Heart right ventricle (tissue), 16 donors: ENCODE results near the gene PCBP3. TPM values are rescaled to one million over a fixed set of nuclear protein-coding genes. Genes with fewer than 3 reads are reported as not detected.
"Not testable (repeated sequence)": the region's sequence is repeated elsewhere in the genome, so short reads cannot be mapped to it uniquely, and the experiment has no call there.

ENCODE experiments used
- ATAC-seq, 8 donors: fragments of 200-7000 bp; cut with Tn5 transposase; one replicate each; pipeline ENCODE4 v1.9.1; 2020; ENCODE audit warnings: mild to moderate bottlenecking in 8 of 8, moderate library complexity in 8 of 8, moderate number of reproducible peaks in 1 of 8
- DNase-seq, 2 donors: peaks; one replicate each; pipeline ENCODE4 v3.0.0-alpha.2; 2020
- H3K27ac ChIP-seq, 10 donors: fragments of 200-600 bp; sonication (generic) in 2 of 10; one replicate each; pipeline versions ENCODE4 v1.5.0 to v1.8.0; 2020 to 2022; ENCODE audit warnings: mild to moderate bottlenecking in 3 of 10
- H3K27me3 ChIP-seq, 7 donors: fragments of 200-600 bp; one replicate each; pipeline ENCODE4 v1.8.0; 2021 to 2022; ENCODE audit warnings: mild to moderate bottlenecking in 2 of 7
- H3K36me3 ChIP-seq, 9 donors: fragments of 200-600 bp; sonication (generic) in 1 of 9; one replicate each; pipeline versions ENCODE4 v1.5.0 to v1.8.0; 2020 to 2022; ENCODE audit warnings: mild to moderate bottlenecking in 2 of 9
- H3K4me1 ChIP-seq, 9 donors: fragments of 200-600 bp; sonication (generic) in 1 of 9; one replicate each; pipeline versions ENCODE4 v1.5.0 to v1.8.0; 2020 to 2022; ENCODE audit warnings: mild to moderate bottlenecking in 4 of 9
- H3K4me3 ChIP-seq, 10 donors: fragments of 200-600 bp; sonication (generic) in 2 of 10; one replicate each; pipeline versions ENCODE4 v1.5.0 to v1.8.0; 2020 to 2022; ENCODE audit warnings: mild to moderate bottlenecking in 7 of 10, moderate library complexity in 2 of 10
- H3K9me3 ChIP-seq, 11 donors: fragments of 200-600 bp in 10 of 11; sonication (generic) in 2 of 11; one replicate each; pipeline versions ENCODE4 v1.5.0 to v1.8.0; 2013 to 2022; ENCODE audit warnings: mild to moderate bottlenecking in 2 of 11, control low read depth in 1 of 11, moderate library complexity in 1 of 11
- WGBS, 2 donors: extraction: QIAGEN DNeasy Blood & Tissue Kit; methylation state at CpG; one replicate each; pipeline ENCODE4 v1.1.7; 2013; ENCODE audit warnings: inconsistent platforms in 1 of 2; 5-methylcytosine and 5-hydroxymethylcytosine counted together
- intact Hi-C, 10 donors: fragments of 100-400 bp; cut with DNase I; formaldehyde crosslinking; loops; one replicate each; pipeline versions ENCODE4 v1.11.1 to v1.14.2; 2022
- polyA plus RNA-seq, 2 donors: library from polyadenylated mRNA; stranded (reverse); fragments of 200-250 nt; gene quantifications; one replicate each; pipeline ENCODE4 v1.2.3, GENCODE V29; 2013
- total RNA-seq, 10 donors: library from RNA; stranded (reverse); fragmentation: NEBNext Ultra II Directional in 3 of 10; extraction: Animal tissue kit (Norgen Biotek cat#: 25700) in 3 of 10; gene quantifications; one replicate each; pipeline versions ENCODE4 v1.2.1 to v1.2.4, GENCODE V29; 2021 to 2023
- TF ChIP-seq, protein P1 (sequence below), 9 donors: fragments of 200-600 bp; sonication (generic) in 2 of 9; IDR thresholded peaks; one replicate each; pipeline versions ENCODE4 v1.5.0 to v1.8.0; 2021 to 2022; ENCODE audit warnings: antibody characterized with exemption in 9 of 9, mild to moderate bottlenecking in 5 of 9, moderate library complexity in 1 of 9
- donor health status: Arrhythmogenic right ventricular cardiomyopathy.
- donor health status: ischemic (EF 13 %, LVEDD 7.1; RV severe dilation, severe dysfunction).
- donor health status: healthy with polysubstance abuse.
- donor health status: DM: no; HTN: yes; CAD: no.
- donor health status: DM: no; HTN: no; CAD: no.
- donor health status: ischemic (EF 25% LVEDD 6.9; RV normal size, moderate dysfunction).
- donor health status: ischemic (EF 25% LVEDD 5.7; RV mildly dilated, moderate dysfunction).
- donor health status: healthy.
- donor health status: DM: yes; HTN: yes; CAD: no.
- donor health status: Ischemic cardiomyopathy.
- donor health status: ischemic (EF 35%, LVEDD 5.7; RV mildly dilated, moderate dysfunction).
- donor health status: nonischemic (EF 11% LVEDD 7.7; RV severe dilation, severe dysfunction).
- donor health status: DM: yes; HTN: yes; CAD: no.
- donor health status: PGD.
- donor health status: ischemic (EF 29% LVEDD 5.4; RV normal size, mild dysfunction).
- donor health status: nonischemic (EF 23%, LVEDD 6.1; RV moderate dilation, normal function).

Gene PCBP3
- total and polyA plus RNA-seq, 12 donors, result 0.25 to 11.3 (median 1.2) TPM

- Histone ChIP-seq H3K9me3 (peaks cover 0 to 12% (median 0%) of the 10 kb centered on the region in 11 donors), H3K4me3 (no peak overlapping the region), H3K27me3 (peaks cover 0 to 9% (median 0%) of the 10 kb centered on the region in 7 donors), H3K36me3 (no peaks in the 10 kb centered on the region), H3K4me1 (no peaks in the 10 kb centered on the region), H3K27ac (no peak overlapping the region)
- TF ChIP-seq, protein P1, sequence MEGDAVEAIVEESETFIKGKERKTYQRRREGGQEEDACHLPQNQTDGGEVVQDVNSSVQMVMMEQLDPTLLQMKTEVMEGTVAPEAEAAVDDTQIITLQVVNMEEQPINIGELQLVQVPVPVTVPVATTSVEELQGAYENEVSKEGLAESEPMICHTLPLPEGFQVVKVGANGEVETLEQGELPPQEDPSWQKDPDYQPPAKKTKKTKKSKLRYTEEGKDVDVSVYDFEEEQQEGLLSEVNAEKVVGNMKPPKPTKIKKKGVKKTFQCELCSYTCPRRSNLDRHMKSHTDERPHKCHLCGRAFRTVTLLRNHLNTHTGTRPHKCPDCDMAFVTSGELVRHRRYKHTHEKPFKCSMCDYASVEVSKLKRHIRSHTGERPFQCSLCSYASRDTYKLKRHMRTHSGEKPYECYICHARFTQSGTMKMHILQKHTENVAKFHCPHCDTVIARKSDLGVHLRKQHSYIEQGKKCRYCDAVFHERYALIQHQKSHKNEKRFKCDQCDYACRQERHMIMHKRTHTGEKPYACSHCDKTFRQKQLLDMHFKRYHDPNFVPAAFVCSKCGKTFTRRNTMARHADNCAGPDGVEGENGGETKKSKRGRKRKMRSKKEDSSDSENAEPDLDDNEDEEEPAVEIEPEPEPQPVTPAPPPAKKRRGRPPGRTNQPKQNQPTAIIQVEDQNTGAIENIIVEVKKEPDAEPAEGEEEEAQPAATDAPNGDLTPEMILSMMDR (IDR thresholded peaks at IDR 0.05), result no peak
- intact Hi-C loops, result loop anchor here in 1 of 10 donors (10.0 kb wide), 1 partner anchor 356 kb away; no protein-coding TSS in a partner anchor
- 67 to 77% methylated on average over 5 of the region's 5 CpGs for WGBS, 2 donors
- ATAC-seq (no peak), DNase-seq (no peak)
Observed at GRCh38 chr21:45811136-45811535, 167.6 kb downstream of the PCBP3 start.

DNA sequence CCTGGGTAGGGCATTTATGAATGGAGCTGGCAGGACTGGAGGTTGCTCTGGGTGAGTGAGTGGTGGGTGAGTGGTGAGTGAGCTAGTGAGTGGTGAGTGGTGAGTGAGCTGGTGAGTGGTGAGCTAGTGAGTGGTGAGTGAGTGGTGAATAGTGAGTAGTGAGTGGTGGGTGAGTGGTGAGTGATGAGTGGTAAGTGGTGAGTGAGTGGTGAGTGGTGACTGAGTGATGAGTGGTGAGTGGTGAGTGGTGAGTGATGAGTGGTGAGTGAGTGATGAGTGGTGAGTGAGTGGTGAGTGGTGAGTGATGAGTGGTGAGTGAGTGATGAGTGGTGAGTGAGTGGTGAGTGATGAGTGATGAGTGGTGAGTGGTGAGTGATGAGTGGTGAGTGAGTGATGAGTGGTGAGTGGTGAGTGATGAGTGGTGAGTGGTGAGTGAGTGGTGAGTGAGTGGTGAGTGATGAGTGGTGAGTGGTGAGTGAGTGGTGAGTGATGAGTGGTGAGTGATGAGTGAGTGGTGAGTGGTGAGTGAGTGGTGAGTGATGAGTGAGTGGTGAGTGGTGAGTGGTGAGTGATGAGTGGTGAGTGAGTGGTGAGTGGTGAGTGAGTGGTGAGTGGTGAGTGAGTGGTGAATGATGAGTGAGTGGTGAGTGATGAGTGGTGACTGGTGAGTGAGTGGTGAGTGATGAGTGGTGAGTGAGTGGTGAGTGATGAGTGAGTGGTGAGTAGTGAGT is 170.8 kb downstream of the PCBP3 start:
- intact Hi-C loops, result loop anchor here in 1 of 10 donors (10.0 kb wide), 1 partner anchor 360 kb away; no protein-coding TSS in a partner anchor
- not testable (repeated sequence) for H3K27me3 ChIP-seq, ATAC-seq, H3K9me3 ChIP-seq, H3K4me1 ChIP-seq, H3K27ac ChIP-seq, H3K4me3 ChIP-seq, H3K36me3 ChIP-seq, DNase-seq

- intact Hi-C loops, result loop anchor here in 1 of 10 donors (10.0 kb wide), 1 partner anchor 361 kb away; no protein-coding TSS in a partner anchor
- ATAC-seq, H3K9me3 ChIP-seq, H3K4me3 ChIP-seq, DNase-seq, H3K27ac ChIP-seq, H3K36me3 ChIP-seq: not testable (repeated sequence)
- Histone ChIP-seq H3K27me3 (peaks cover 0 to 15% (median 0%) of the 10 kb centered on the region in 7 donors), H3K4me1 (peaks cover 0 to 14% (median 0%) of the 10 kb centered on the region in 9 donors)
Observed at GRCh38 chr21:45815781-45816180, 172.3 kb downstream of the PCBP3 start.

DNA sequence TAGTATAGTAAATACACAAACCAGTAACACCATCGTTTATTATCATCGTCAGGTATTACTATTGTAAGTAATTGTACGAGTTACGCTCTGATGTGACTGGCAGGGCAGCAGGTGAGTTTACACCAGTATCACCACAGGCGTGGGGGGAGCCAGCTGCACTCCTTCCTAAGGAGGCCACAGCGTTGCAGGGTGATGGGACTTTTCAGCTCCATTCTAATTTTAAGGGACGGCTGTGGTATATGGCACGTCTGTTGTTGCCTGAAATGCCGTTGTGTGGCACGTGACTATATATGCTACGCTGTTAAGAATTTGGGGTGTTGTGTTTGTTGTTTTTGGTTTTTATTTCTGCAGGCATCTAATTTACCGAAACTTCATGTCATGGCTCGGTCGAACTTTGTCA is 173.3 kb downstream of the PCBP3 start:
- no peak for ATAC-seq

GRCh38 chr21:45817345-45817744 is 173.8 kb downstream of the PCBP3 start:
- 60 to 66% methylated on average over 13 of the region's 13 CpGs for whole genome bisulfite sequencing, 2 donors
- ATAC-seq (no peak), DNase-seq (no peak)
- Histone ChIP-seq H3K27me3 (peaks cover 0 to 17% (median 0%) of the 10 kb centered on the region in 7 donors), H3K27ac (no peak overlapping the region), H3K4me3 (no peak overlapping the region), H3K4me1 (peaks cover 0 to 19% (median 0%) of the 10 kb centered on the region in 9 donors), H3K36me3 (no peaks in the 10 kb centered on the region), H3K9me3 (no peaks in the 10 kb centered on the region)
- intact Hi-C loops, result loop anchor here in 1 of 10 donors (10.0 kb wide), 1 partner anchor 363 kb away; no protein-coding TSS in a partner anchor
- TF ChIP-seq, protein P1 (IDR thresholded peaks at IDR 0.05), result no peak

More for the DNA sequence above, 173.3 kb downstream of the PCBP3 start:
- WGBS, 2 donors, result 86 to 90% methylated on average over 14 of the region's 14 CpGs
- DNase-seq, result no peak
- Histone ChIP-seq H3K27me3 (peaks cover 0 to 17% (median 0%) of the 10 kb centered on the region in 7 donors), H3K27ac (no peak overlapping the region), H3K4me1 (peaks cover 0 to 17% (median 0%) of the 10 kb centered on the region in 9 donors), H3K36me3 (no peaks in the 10 kb centered on the region), H3K9me3 (no peaks in the 10 kb centered on the region), H3K4me3 (no peak overlapping the region)
- TF ChIP-seq, protein P1 (IDR thresholded peaks at IDR 0.05), result no peak
- intact Hi-C loops, result loop anchor here in 1 of 10 donors (10.0 kb wide), 1 partner anchor 362 kb away; no protein-coding TSS in a partner anchor
